Subcutaneous adipose tissue (tissue), 4 donors: ENCODE measurements around the gene ARMC2. TPM values are rescaled to one million over a fixed set of nuclear protein-coding genes. Genes with fewer than 3 reads are reported as not detected.

Experiments
- total RNA-seq, 4 donors: library from RNA; depleted of rRNA; stranded (reverse); fragments of >200 nt; gene quantifications; one replicate each; pipeline ENCODE4 v1.1.0, GENCODE V29; 2016
- TF ChIP-seq, protein P1 (sequence below): fragments of 450-650 bp; IDR thresholded peaks from one replicate; pipeline ENCODE4 v1.5.1; 2016; ENCODE audit warnings: low read depth, mild to moderate bottlenecking, control low read depth, antibody characterized with exemption, moderate library complexity

The ARMC2 gene
- total RNA-seq, 4 donors from 2014 or later = 3.6 to 6.5 (median 5.2) TPM

DNA sequence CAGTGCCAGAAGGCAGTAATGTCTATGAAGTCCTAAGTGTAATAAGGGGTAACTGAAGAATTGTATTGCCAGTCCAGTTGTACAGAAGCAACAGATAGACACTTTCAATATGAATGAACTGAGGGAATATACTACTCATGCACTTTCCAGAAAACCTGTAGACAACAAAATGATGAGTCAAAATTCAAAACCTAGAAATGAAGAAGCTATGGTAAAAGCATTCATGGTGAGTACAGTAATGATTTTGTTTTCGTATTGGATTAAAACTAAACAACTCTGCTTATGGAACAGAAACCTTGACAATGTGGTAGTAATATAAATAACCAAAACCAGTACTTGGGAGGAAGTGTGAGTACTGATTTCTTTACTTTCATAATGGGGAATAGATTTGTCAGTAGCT, 35.0 kb downstream of the ARMC2 start:
- TF ChIP-seq, protein P1, sequence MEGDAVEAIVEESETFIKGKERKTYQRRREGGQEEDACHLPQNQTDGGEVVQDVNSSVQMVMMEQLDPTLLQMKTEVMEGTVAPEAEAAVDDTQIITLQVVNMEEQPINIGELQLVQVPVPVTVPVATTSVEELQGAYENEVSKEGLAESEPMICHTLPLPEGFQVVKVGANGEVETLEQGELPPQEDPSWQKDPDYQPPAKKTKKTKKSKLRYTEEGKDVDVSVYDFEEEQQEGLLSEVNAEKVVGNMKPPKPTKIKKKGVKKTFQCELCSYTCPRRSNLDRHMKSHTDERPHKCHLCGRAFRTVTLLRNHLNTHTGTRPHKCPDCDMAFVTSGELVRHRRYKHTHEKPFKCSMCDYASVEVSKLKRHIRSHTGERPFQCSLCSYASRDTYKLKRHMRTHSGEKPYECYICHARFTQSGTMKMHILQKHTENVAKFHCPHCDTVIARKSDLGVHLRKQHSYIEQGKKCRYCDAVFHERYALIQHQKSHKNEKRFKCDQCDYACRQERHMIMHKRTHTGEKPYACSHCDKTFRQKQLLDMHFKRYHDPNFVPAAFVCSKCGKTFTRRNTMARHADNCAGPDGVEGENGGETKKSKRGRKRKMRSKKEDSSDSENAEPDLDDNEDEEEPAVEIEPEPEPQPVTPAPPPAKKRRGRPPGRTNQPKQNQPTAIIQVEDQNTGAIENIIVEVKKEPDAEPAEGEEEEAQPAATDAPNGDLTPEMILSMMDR = no peak

DNA sequence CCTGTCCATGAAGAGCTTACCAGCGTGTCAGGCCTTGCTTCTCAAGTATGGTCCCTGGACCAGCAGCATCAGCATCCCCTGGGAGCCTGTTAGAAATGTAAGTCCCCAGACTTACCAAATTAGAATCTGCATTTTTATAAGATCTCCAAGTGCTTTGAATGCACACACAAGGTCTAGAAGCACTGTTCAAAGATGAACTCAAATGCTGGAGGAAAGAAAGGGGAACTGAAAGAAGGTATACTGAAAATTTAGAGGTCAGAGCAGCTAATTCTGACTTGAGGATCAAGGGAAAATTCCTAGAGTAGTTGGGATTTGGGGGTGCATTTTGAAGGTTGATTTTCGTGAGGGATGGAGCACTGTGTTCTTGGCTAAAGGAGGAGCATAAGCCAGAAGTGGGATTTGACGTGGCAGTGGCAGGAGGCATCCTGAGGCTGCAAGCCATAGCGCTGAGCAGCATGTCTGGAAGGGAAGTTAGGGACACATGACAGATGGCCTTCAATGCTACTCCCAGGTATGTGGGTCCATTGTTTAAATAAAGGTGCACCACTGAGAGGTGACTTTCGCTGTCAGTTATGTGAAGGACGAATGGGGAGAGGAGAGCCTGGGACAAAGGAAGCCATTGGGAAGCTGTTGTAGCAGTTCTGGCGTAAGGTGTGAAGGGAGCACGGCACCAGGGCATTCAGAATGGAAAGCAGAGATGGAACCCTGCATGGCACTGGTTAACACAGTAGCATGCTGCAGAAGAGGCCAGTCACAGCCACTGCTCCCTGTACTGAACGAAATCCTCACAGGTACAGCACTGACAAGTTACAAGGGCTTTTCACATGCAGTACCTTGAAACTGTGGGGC, 36.2 kb downstream of the ARMC2 start:
- TF ChIP-seq, protein P1 = no peak

DNA sequence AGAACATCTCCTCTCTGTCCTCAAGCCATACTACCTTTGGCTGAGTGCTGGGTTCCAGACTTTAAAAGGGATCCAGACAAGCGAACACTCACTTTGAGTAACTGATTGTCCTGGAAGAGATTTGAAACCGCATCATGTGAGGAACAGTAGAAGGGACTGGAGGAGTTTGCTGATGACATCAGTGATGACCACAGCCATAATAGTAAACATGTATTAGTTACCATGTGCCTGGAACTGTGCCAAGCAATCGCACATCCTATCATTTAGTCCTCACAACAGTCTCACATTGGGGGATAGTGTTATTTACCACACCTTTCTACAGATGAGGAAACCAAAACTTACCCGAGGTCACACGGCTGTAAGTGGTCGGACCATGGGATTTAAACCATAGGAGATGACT, 39.8 kb downstream of the ARMC2 start:
- TF ChIP-seq, protein P1 = no peak

DNA sequence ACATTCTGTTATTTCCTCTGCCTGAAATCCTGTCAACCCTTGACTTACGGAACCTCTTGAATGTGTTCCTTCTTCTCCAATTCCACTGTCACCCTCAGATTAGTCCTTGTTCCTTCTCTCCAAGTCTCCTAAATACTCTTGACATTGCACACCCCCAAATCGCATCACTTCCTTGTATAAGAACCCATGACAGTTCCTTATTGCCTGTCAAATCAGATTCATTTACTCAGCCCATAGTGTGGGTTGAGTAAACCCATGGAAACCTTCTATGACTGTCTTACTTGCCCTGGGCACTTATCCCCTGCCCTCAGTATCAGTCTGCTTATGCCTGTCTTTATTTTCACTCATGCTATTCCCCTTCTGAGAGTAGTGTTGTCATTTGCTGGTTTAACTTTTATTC, 40.5 kb downstream of the ARMC2 start:
- TF ChIP-seq, protein P1 = no peak

DNA sequence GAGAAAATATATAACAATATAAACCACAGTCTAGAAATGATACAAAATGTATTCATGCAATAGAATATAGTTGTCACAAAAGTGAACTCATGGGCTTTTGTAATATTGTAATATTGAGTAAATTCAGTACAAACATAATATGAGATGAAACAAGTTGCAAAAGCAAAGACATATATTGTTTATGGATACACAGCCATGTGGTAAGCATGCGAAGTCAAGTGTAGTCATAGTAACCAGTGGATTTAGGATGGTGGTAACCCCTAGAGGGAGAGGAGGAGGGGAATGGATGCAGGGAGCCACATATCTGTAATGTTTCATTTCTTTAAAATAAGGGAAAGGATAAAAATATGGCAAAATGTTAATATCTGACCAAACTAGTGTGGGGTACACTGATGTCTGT, 47.3 kb downstream of the ARMC2 start:
- TF ChIP-seq, protein P1 = no peak

DNA sequence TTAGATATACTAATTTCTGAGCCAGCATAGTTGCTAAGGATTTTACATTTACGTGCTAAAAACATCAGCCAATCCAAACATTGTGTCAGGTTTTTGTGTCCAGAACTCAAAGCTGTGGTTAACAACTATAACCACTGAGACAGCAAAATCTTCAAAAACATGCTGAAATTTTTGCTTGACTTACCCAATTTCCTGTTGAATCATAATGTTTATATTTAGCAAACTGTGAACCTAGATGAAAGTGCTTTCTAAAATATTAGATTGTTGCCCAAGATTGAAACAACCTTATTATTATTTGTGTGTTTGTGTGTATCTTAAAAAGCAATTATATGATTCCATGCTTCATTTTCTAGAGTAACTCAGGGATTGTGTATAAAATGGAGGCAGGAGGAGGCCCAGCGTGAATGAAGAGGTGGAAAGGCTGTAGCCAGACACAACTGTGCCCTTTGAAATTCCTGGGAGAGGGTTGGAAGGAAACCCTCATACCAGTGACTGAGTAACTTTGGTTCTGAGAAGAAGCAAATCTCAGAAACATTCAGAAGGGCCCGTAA, 48.0 kb downstream of the ARMC2 start:
- TF ChIP-seq, protein P1 = no peak

DNA sequence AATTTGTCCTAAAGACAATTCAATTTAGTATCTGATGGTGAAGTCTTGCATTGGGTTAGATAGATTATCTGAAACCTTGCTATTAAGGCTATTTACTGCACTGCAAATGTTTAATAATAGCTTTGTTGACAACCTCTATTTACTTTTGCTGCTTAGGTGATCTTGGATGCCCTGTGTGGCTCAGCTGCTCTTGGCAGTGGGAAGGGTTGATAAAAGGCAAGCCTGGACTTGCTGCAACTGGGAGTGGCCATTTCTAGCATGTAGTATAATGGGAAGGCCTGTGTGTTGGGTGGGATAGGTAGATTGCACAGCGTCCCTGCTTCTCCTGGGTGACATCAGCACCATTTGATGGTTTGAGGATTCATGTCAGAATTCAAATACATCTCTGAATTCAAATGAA, 49.1 kb downstream of the ARMC2 start:
- TF ChIP-seq, protein P1 = no peak
